Sciatic nerve (tissue), 2 donors: ENCODE results near the gene GLT1D1. TPM values are rescaled to one million over a fixed set of nuclear protein-coding genes. Genes with fewer than 3 reads are reported as not detected.

Experiments used
- ATAC-seq: fragments of 200-7000 bp; cut with Tn5 transposase; one replicate; pipeline ENCODE4 v1.9.1; 2020; ENCODE audit warnings: mild to moderate bottlenecking, moderate library complexity
- DNase-seq: peaks from one replicate; pipeline ENCODE4 v3.0.0-alpha.2; 2020; ENCODE audit warnings: low spot score
- intact Hi-C: fragments of 100-400 bp; cut with DNase I; formaldehyde crosslinking; loops from one replicate; pipeline ENCODE4 v1.14.2; 2022
- total RNA-seq: library from RNA; stranded (reverse); fragmentation: NEBNext Ultra II Directional; extraction: Animal tissue kit (Norgen Biotek cat#: 25700); gene quantifications from one replicate; pipeline ENCODE4 v1.2.1, GENCODE V29; 2021
- donor health status: DM: no; HTN: no; CAD: no.
- donor health status: DM: no; HTN: no; CAD: no.

GLT1D1 gene
- total RNA-seq, 1 donor from 2014 or later = 2.0 TPM

GRCh38 chr12:128940974-128941373 lies 87.7 kb downstream of the GLT1D1 start:
- intact Hi-C loops = no loop called here
- ATAC-seq (no peak), DNase-seq (no peak)

DNA sequence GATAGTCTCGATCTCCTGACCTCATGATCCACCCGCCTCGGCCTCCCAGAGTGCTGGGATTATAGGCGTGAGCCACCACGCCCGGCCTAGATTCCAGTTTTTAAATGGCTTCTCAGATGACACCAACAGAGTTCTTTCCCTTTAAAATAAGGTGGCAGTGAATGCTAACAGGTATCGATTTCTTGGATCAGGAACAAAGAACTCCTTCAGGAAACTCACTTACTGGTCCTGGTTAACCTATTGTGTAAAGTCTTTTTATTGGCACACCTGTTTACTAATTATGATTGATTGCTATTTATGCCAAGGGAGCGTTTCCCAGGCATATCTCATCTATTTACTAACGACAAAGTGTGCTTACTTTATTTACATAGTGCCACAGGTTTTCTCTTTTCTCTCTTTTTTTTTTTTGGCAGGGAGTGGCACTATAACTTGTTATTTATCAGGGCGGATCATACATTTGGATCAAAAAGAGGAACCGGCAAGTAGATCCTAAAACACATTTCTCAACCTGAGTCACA lies 89.7 kb downstream of the GLT1D1 start:
- DNase-seq = no peak
- ATAC-seq = no peak
- intact Hi-C loops = no loop called here

GRCh38 chr12:128944956-128945355 lies 91.7 kb downstream of the GLT1D1 start:
- ATAC-seq (no peak), DNase-seq (no peak)
- intact Hi-C loops = no loop called here

- no peak for ATAC-seq
- intact Hi-C loops = no loop called here
- DNase-seq = no peak
These were observed 93.9 kb downstream of the GLT1D1 start for GRCh38 chr12:128947209-128947608.

GRCh38 chr12:128949086-128949485 lies 95.8 kb downstream of the GLT1D1 start:
- DNase-seq (no peak), ATAC-seq (no peak)
- intact Hi-C loops = no loop called here

DNA sequence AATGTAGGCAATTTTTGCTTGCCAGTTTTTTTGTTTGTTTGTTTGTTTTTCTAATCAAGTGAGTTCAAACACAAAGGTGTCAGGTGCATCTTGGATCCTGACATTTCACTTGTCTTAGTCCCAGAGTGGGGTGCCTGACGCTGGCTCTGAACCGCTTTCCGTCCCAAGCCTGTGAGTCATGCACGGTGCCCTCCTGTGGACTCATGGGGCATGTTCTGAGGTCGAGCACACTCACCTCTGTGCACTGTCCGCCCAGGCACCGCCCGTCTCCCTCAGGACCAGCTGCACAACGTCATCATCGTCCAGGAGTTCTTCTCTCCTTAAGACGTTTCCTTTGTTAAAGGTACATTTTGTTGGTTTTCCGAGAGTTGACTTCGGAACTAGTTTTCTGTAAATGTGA lies 98.2 kb downstream of the GLT1D1 start:
- no peak for ATAC-seq
- DNase-seq = no peak
- intact Hi-C loops = no loop called here

GRCh38 chr12:128956755-128957154 lies 103.5 kb downstream of the GLT1D1 start:
- intact Hi-C loops = no loop called here
- DNase-seq (no peak), ATAC-seq (no peak)

DNA sequence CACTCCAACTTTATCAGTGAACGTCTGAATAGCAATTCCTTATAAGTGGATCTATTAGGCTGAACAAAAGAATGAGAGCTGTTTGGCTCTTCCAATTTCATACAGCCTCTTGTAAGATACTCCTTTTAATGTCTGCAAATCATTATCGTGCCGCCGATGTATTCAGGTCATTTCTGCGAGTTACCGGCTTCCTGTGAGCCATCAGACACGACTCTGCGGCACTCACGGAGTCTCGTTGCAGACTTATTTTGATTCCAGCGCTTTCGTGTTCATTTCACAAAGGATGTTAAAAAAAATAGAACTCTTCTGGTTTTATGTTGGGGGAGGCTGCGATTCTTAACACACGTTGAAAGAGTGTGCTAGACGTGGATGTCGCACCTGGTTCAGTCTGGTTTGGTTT lies 106.6 kb downstream of the GLT1D1 start:
- ATAC-seq = no peak
- intact Hi-C loops = no loop called here
- no peak for DNase-seq

GRCh38 chr12:128961308-128961902 lies 108.1 kb downstream of the GLT1D1 start:
- no peak for ATAC-seq
- intact Hi-C loops = no loop called here
- DNase-seq = no peak

DNA sequence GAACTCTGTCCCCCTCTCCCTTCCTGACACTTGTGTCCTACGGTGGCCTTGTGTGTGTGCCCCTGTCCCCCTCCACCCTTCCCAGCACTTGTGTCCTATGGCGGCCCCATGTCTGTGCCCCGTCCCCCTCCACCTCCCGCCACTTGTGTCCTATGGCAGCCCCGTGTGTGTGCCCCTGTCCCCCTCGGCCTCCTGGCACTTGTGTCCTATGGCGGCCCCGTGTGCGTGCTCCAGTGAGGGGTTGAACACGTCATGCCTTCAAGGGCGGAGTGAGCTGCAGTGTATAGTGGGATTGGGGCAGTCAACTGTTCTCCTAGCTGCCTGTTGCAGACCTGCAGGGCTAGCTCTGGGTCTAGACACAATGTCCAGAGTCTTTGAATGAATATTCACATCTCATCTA lies 108.7 kb downstream of the GLT1D1 start:
- no peak for DNase-seq

GRCh38 chr12:128966203-128966810 lies 113.0 kb downstream of the GLT1D1 start:
- intact Hi-C loops = no loop called here
- DNase-seq (no peak), ATAC-seq (no peak)

More for the DNA sequence above, 108.7 kb downstream of the GLT1D1 start:
- intact Hi-C loops = no loop called here
- ATAC-seq = no peak

DNA sequence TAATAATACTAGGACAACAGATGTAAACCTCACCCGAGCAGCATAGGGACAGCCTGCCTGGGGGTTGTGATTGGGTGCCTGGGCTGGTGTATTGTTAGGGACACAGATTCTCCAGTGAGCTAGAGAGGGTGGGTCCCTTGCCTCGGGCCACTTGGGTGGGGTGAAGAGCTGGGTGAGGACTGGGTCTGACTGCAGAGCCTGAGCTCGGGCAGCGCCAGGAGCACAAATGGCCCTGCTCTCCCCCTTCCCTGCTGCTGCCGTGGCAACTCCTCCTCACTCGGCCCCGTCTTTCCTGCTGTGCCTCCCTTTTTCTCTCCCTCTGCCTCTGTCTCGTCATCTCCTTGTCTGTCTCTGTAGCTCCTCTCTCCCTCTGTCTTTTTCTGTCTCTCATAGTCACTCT lies 115.4 kb downstream of the GLT1D1 start:
- no peak for ATAC-seq
- DNase-seq = no peak
- intact Hi-C loops = no loop called here

- intact Hi-C loops = no loop called here
- DNase-seq (no peak), ATAC-seq (no peak)
These were observed 116.3 kb downstream of the GLT1D1 start for GRCh38 chr12:128969480-128970055.

DNA sequence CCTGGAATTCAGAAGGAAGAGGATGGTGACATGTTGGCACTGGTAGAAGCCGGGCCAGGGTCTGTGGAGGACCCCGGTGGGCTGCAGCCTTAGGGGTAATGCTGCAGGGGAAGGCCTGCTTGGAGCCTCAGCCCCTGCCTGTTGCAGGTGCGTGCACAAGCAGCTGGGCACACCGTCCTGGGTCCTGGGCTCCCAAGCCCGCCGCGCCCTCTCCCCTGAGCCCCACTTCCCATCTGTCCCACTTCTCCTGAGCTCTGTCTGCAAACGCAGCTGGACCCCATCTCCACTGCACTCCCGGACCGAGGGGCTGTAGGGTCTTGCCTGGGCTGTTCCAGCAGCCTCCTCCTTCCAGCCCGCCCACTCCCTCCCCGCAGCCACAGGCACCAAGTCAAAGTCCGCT lies 116.8 kb downstream of the GLT1D1 start:
- ATAC-seq (peak; percentile 28), DNase-seq (no peak)
- intact Hi-C loops = no loop called here

DNA sequence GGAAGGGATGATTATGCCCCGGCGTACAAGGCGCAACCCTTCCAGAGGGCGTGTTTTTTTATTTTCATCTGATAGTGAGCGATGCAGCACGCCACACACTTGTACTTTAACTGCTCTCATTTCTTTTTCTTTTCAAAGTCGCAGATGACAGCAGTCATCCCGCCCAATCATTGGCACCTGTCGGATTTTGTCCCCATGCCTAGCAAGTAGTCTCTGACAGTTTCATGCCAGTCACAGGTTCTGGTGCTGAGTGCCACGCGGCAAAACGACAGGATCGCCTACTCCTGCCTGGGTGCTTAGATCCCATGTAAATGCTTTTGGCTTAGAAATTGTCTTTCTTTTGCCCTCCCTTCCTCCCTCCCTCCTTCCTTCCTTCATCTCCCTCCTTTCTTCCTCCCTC lies 117.7 kb downstream of the GLT1D1 start:
- ATAC-seq (no peak), DNase-seq (no peak)
- intact Hi-C loops = no loop called here

DNA sequence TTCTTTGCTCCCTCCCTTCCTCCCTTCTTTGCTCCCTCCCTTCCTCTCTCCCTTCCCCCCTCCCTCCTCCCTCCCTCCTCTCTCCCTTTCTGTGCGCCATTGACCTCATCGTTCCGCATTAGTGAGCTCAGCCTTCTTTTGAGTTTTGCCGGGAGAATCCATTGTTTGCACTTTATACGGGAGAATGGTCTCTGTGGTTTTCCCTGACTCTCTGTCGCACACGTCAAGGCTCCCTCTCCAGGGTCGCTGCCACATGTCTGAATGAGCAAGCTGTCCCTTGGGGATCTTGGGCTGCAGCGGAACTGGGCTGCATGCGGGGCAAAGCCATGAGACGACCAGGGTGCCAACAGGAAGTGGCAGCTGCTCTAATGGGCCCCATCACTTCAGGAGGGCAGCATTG lies 118.5 kb downstream of the GLT1D1 start:
- ATAC-seq (no peak), DNase-seq (no peak)
- intact Hi-C loops = no loop called here

GRCh38 chr12:128973883-128974681 lies 120.8 kb downstream of the GLT1D1 start:
- intact Hi-C loops = no loop called here
- DNase-seq (no peak), ATAC-seq (no peak)

DNA sequence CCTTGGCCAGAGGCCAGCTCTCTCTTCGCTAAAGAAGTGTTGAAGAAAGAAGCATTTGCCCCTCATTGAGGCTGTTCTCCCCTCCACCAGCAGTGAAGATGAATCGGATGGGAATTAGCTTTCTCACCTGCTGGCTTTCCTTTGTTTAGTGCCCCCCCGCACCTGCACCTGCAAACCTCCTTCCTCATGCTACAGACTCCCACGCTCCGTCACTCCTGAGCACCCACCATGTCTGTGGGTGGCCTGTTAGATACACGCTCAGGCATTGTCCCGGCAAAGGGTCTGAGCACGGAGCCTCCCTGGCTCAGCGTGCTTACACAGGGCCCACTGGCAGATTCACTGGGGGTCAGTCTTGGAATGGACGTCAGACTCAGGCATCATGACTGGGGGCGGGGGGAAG lies 121.6 kb downstream of the GLT1D1 start:
- no peak for DNase-seq
- intact Hi-C loops = no loop called here
- no peak for ATAC-seq

GRCh38 chr12:128976120-128976738 lies 123.0 kb downstream of the GLT1D1 start:
- ATAC-seq (no peak), DNase-seq (no peak)
- intact Hi-C loops = no loop called here
